Measurements from ENCODE around the gene DLG5. TPM values are rescaled to one million over a fixed set of nuclear protein-coding genes. Genes with fewer than 3 reads are reported as not detected.

Gene DLG5
- total RNA-seq, 2 experiments from 2014 or later, result 2.6 to 3.3 TPM

- no peaks in the 10 kb centered on the region for H3K27me3 Mint-ChIP-seq (ENCODE audit: low read depth)
- no peaks in the 10 kb centered on the region for H3K36me3 Mint-ChIP-seq (ENCODE audit: low read depth)
- no peaks in the 10 kb centered on the region for H3K9me3 Mint-ChIP-seq
- CTCF ChIA-PET, result no interaction called here
- intact Hi-C loops (cut with micrococcal nuclease), result no loop called here
- peaks cover 6% of the 10 kb centered on the region for H3K4me1 Mint-ChIP-seq (ENCODE audit: low read depth)
- no peak overlapping the region for H3K27ac Mint-ChIP-seq
- DNase-seq, result no peak
- H3K4me3 Mint-ChIP-seq, result no peak overlapping the region
Observed at GRCh38 chr10:77865580-77866324, 60.8 kb downstream of the DLG5 start.

- H3K27ac Mint-ChIP-seq, result no peak overlapping the region
Observed at GRCh38 chr10:77864151-77864851, 62.3 kb downstream of the DLG5 start.

GRCh38 chr10:77863446-77863845 is 63.1 kb downstream of the DLG5 start:
- Mint-ChIP-seq H3K27me3 (ENCODE audit: low read depth) (no peaks in the 10 kb centered on the region), H3K4me1 (ENCODE audit: low read depth) (peaks cover 6% of the 10 kb centered on the region), H3K9me3 (no peaks in the 10 kb centered on the region), H3K27ac (no peak overlapping the region), H3K4me3 (no peak overlapping the region), H3K36me3 (ENCODE audit: low read depth) (no peaks in the 10 kb centered on the region)
- intact Hi-C loops (cut with micrococcal nuclease), result no loop called here
- CTCF ChIA-PET, result interaction anchor here (2.2 kb wide), 1 partner anchor 16 kb away, joined by 5 read pairs; no protein-coding TSS in a partner anchor
- no peak for DNase-seq

More at GRCh38 chr10:77864151-77864851, 62.3 kb downstream of the DLG5 start:
- intact Hi-C loops (cut with micrococcal nuclease), result no loop called here
- H3K9me3 Mint-ChIP-seq, result no peaks in the 10 kb centered on the region
- CTCF ChIA-PET, result interaction anchor here (2.2 kb wide), 1 partner anchor 17 kb away, joined by 5 read pairs; no protein-coding TSS in a partner anchor
- H3K4me3 Mint-ChIP-seq, result no peak overlapping the region
- DNase-seq, result no peak
- H3K36me3 Mint-ChIP-seq (ENCODE audit: low read depth), result no peaks in the 10 kb centered on the region
- peaks cover 6% of the 10 kb centered on the region for H3K4me1 Mint-ChIP-seq (ENCODE audit: low read depth)
- no peaks in the 10 kb centered on the region for H3K27me3 Mint-ChIP-seq (ENCODE audit: low read depth)

- no peak overlapping the region for H3K27ac Mint-ChIP-seq
- peaks cover 6% of the 10 kb centered on the region for H3K4me1 Mint-ChIP-seq (ENCODE audit: low read depth)
Observed at GRCh38 chr10:77862595-77862994, 64.0 kb downstream of the DLG5 start.

GRCh38 chr10:77861366-77861765 is 65.2 kb downstream of the DLG5 start:
- intact Hi-C loops (cut with micrococcal nuclease), result no loop called here
- H3K4me1 Mint-ChIP-seq (ENCODE audit: low read depth), result peaks cover 6% of the 10 kb centered on the region
- no peaks in the 10 kb centered on the region for H3K9me3 Mint-ChIP-seq

More at GRCh38 chr10:77862595-77862994, 64.0 kb downstream of the DLG5 start:
- H3K27me3 Mint-ChIP-seq (ENCODE audit: low read depth), result no peaks in the 10 kb centered on the region
- CTCF ChIA-PET, result interaction anchor here (2.2 kb wide), 1 partner anchor 15 kb away, joined by 5 read pairs; no protein-coding TSS in a partner anchor
- no peaks in the 10 kb centered on the region for H3K36me3 Mint-ChIP-seq (ENCODE audit: low read depth)
- no peak for DNase-seq
- no peak overlapping the region for H3K4me3 Mint-ChIP-seq
- H3K9me3 Mint-ChIP-seq, result no peaks in the 10 kb centered on the region
- intact Hi-C loops (cut with micrococcal nuclease), result no loop called here

GRCh38 chr10:77859865-77860282 is 66.7 kb downstream of the DLG5 start:
- CTCF ChIA-PET, result no interaction called here
- Mint-ChIP-seq H3K36me3 (ENCODE audit: low read depth) (no peaks in the 10 kb centered on the region), H3K4me3 (no peak overlapping the region), H3K27ac (no peak overlapping the region), H3K9me3 (no peaks in the 10 kb centered on the region), H3K4me1 (ENCODE audit: low read depth) (no peaks in the 10 kb centered on the region), H3K27me3 (ENCODE audit: low read depth) (no peaks in the 10 kb centered on the region)
- no peak for DNase-seq
- intact Hi-C loops (cut with micrococcal nuclease), result no loop called here

More at GRCh38 chr10:77861366-77861765, 65.2 kb downstream of the DLG5 start:
- H3K36me3 Mint-ChIP-seq (ENCODE audit: low read depth), result no peaks in the 10 kb centered on the region
- H3K27me3 Mint-ChIP-seq (ENCODE audit: low read depth), result no peaks in the 10 kb centered on the region
- no peak overlapping the region for H3K4me3 Mint-ChIP-seq
- DNase-seq, result no peak
- H3K27ac Mint-ChIP-seq, result no peak overlapping the region
- CTCF ChIA-PET, result interaction anchor here (0.6 kb wide), 1 partner anchor 15 kb away, joined by 6 read pairs; no protein-coding TSS in a partner anchor

- intact Hi-C loops (cut with micrococcal nuclease), result no loop called here
- no peaks in the 10 kb centered on the region for H3K4me1 Mint-ChIP-seq (ENCODE audit: low read depth)
- no peaks in the 10 kb centered on the region for H3K36me3 Mint-ChIP-seq (ENCODE audit: low read depth)
- H3K27me3 Mint-ChIP-seq (ENCODE audit: low read depth), result no peaks in the 10 kb centered on the region
- no peaks in the 10 kb centered on the region for H3K9me3 Mint-ChIP-seq
- CTCF ChIA-PET, result interaction anchor here (0.7 to 1.2 kb wide), 2 partner anchors 12 to 1334 kb away, joined by 3 to 9 read pairs; no protein-coding TSS in a partner anchor
- DNase-seq, result no peak
- no peak overlapping the region for H3K27ac Mint-ChIP-seq
- no peak overlapping the region for H3K4me3 Mint-ChIP-seq
Observed at GRCh38 chr10:77859200-77859864, 67.2 kb downstream of the DLG5 start.

GRCh38 chr10:77857272-77857671 is 69.3 kb downstream of the DLG5 start:
- no peaks in the 10 kb centered on the region for H3K36me3 Mint-ChIP-seq (ENCODE audit: low read depth)
- no peak overlapping the region for H3K4me3 Mint-ChIP-seq
- no peak for DNase-seq
- no peaks in the 10 kb centered on the region for H3K27me3 Mint-ChIP-seq (ENCODE audit: low read depth)
- H3K9me3 Mint-ChIP-seq, result no peaks in the 10 kb centered on the region
- intact Hi-C loops (cut with micrococcal nuclease), result no loop called here
- no peak overlapping the region for H3K27ac Mint-ChIP-seq
- CTCF ChIA-PET, result interaction anchor here (0.5 to 2.0 kb wide), 2 partner anchors 10 to 149 kb away, joined by 4 to 8 read pairs; no protein-coding TSS in a partner anchor
- no peaks in the 10 kb centered on the region for H3K4me1 Mint-ChIP-seq (ENCODE audit: low read depth)

GRCh38 chr10:77856566-77856965 is 70.0 kb downstream of the DLG5 start:
- H3K36me3 Mint-ChIP-seq (ENCODE audit: low read depth), result no peaks in the 10 kb centered on the region
- intact Hi-C loops (cut with micrococcal nuclease), result no loop called here
- no peak for DNase-seq
- H3K27ac Mint-ChIP-seq, result no peak overlapping the region
- H3K9me3 Mint-ChIP-seq, result no peaks in the 10 kb centered on the region
- CTCF ChIA-PET, result interaction anchor here (0.9 to 2.0 kb wide), 2 partner anchors 9 to 173 kb away, joined by 3 to 8 read pairs; no protein-coding TSS in a partner anchor
- H3K4me3 Mint-ChIP-seq, result no peak overlapping the region
- H3K27me3 Mint-ChIP-seq (ENCODE audit: low read depth), result no peaks in the 10 kb centered on the region
- no peaks in the 10 kb centered on the region for H3K4me1 Mint-ChIP-seq (ENCODE audit: low read depth)

- CTCF ChIA-PET, result interaction anchor here (0.9 to 2.0 kb wide), 2 partner anchors 8 to 174 kb away, joined by 3 to 8 read pairs; no protein-coding TSS in a partner anchor
- Mint-ChIP-seq H3K4me3 (no peak overlapping the region), H3K36me3 (ENCODE audit: low read depth) (no peaks in the 10 kb centered on the region), H3K9me3 (no peaks in the 10 kb centered on the region), H3K4me1 (ENCODE audit: low read depth) (no peaks in the 10 kb centered on the region), H3K27ac (no peak overlapping the region), H3K27me3 (ENCODE audit: low read depth) (no peaks in the 10 kb centered on the region)
- no peak for DNase-seq
- intact Hi-C loops (cut with micrococcal nuclease), result no loop called here
Observed at GRCh38 chr10:77855404-77856155, 71.0 kb downstream of the DLG5 start.

GRCh38 chr10:77854115-77854514 is 72.4 kb downstream of the DLG5 start:
- H3K27me3 Mint-ChIP-seq (ENCODE audit: low read depth), result no peaks in the 10 kb centered on the region
- H3K27ac Mint-ChIP-seq, result no peak overlapping the region
- H3K4me3 Mint-ChIP-seq, result no peak overlapping the region
- CTCF ChIA-PET, result no interaction called here
- no peak for DNase-seq
- no peaks in the 10 kb centered on the region for H3K4me1 Mint-ChIP-seq (ENCODE audit: low read depth)
- intact Hi-C loops (cut with micrococcal nuclease), result no loop called here
- H3K9me3 Mint-ChIP-seq, result no peaks in the 10 kb centered on the region
- no peaks in the 10 kb centered on the region for H3K36me3 Mint-ChIP-seq (ENCODE audit: low read depth)

Measured in activated naive CD4-positive, alpha-beta T cell treated with anti-CD3 and anti-CD28 coated beads for 36 hours (primary cell).